ENCODE measurements around the gene N4BP2L2. TPM values are rescaled to one million over a fixed set of nuclear protein-coding genes. Genes with fewer than 3 reads are reported as not detected.

N4BP2L2 gene
- total and polyA plus RNA-seq, 4 donors, result 14.9 to 116 (median 76.7) TPM

DNA sequence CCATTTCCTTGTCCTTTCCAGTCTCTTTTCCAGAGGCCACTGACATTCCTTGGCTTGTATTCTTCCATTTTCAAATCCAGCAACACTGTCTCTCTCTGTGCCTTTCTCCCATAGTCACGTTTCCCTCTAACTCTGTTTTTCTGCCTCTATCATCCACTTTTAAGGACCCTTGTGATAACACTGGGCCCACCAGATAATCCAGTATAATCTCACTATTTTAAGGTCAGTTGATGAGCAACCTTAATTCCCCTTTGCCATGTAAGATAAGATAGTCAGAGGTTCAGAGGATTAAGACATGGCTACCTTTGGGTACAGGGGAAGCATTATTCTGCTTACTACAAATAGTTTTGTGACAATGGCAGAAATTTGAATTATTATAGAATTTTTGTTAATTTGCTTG lies 64.9 kb downstream of the N4BP2L2 start:
- TF ChIP-seq TAF1 (conservative IDR thresholded peaks at IDR 0.05) (no peak), SP1 (IDR thresholded peaks at IDR 0.05) (no peak), FOXA1 (IDR thresholded peaks at IDR 0.05) (no peak), RAD21 (IDR thresholded peaks at IDR 0.05) (no peak)
- TF ChIP-seq, protein P1, sequence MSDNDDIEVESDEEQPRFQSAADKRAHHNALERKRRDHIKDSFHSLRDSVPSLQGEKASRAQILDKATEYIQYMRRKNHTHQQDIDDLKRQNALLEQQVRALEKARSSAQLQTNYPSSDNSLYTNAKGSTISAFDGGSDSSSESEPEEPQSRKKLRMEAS (IDR thresholded peaks at IDR 0.05), result no peak
- DNase-seq (ENCODE audit: low spot score), result no peak
- no peaks in the 10 kb centered on the region for H3K36me3 ChIP-seq (ENCODE audit: control insufficient read depth in 4 of 4, insufficient read depth in 3 of 4, low read depth in 1 of 4, low read length in 3 of 4)
- no peaks in the 10 kb centered on the region for H3K27me3 ChIP-seq (ENCODE audit: control insufficient read depth in 4 of 4, insufficient read depth in 4 of 4, low read length in 3 of 4)
- H3K9me3 ChIP-seq (ENCODE audit: control insufficient read depth in 4 of 4, low read length in 3 of 4), result no peaks in the 10 kb centered on the region
- H3K4me3 ChIP-seq (ENCODE audit: low read depth in 1 of 3, low read length in 3 of 3), result no peak overlapping the region
- no peaks in the 10 kb centered on the region for H3K4me1 ChIP-seq (ENCODE audit: control insufficient read depth in 4 of 4, insufficient read depth in 4 of 4, low read length in 3 of 4)
- 91% methylated on average over 1 of the region's 1 CpG for WGBS
- no peak overlapping the region for H3K27ac ChIP-seq (ENCODE audit: low read depth in 1 of 2, low read length in 2 of 2)
- no peak overlapping the region for H3K9ac ChIP-seq (ENCODE audit: low read depth in 1 of 2, low read length in 2 of 2)

DNA sequence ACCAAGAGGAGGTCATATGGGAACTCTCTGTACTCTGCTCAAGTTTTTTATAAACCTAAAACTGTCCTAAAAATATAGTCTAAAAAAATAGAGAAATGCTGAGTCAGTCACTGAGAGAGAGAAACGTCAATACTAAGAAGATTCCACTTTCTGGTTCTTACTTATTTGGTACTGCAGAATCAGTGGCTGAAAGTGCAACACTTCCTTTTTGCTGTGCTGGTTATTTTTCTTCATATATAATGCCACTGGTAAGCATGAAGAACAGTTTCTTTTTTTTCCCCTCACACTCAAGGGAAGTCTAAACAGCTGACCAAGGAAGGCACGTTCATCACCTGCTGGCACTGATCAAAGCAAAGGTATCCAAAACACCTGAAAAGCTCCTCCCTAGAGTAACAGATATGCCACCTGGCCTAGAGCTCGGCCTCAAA lies 66.4 kb downstream of the N4BP2L2 start:
- Histone ChIP-seq H3K4me1 (ENCODE audit: control insufficient read depth in 4 of 4, insufficient read depth in 4 of 4, low read length in 3 of 4) (no peaks in the 10 kb centered on the region), H3K9me3 (ENCODE audit: control insufficient read depth in 4 of 4, low read length in 3 of 4) (no peaks in the 10 kb centered on the region), H3K27ac (ENCODE audit: low read depth in 1 of 2, low read length in 2 of 2) (no peak overlapping the region), H3K36me3 (ENCODE audit: control insufficient read depth in 4 of 4, insufficient read depth in 3 of 4, low read depth in 1 of 4, low read length in 3 of 4) (no peaks in the 10 kb centered on the region), H3K4me3 (ENCODE audit: low read depth in 1 of 3, low read length in 3 of 3) (no peak overlapping the region), H3K9ac (ENCODE audit: low read depth in 1 of 2, low read length in 2 of 2) (no peak overlapping the region), H3K27me3 (ENCODE audit: control insufficient read depth in 4 of 4, insufficient read depth in 4 of 4, low read length in 3 of 4) (no peaks in the 10 kb centered on the region)
- WGBS, result 79% methylated on average over 3 of the region's 3 CpGs
- DNase-seq (ENCODE audit: low spot score), result no peak
- TF ChIP-seq FOXA2 (IDR thresholded peaks at IDR 0.05) (no peak), EGR1 (IDR thresholded peaks at IDR 0.05; ENCODE audit: low read depth in 2 of 2) (no peak), ZBTB33 (IDR thresholded peaks at IDR 0.05) (no peak), NR2F2 (IDR thresholded peaks at IDR 0.05) (no peak), RXRA (IDR thresholded peaks at IDR 0.05) (no peak), REST (IDR thresholded peaks at IDR 0.05) (no peak), YY1 (IDR thresholded peaks at IDR 0.05) (no peak)

DNA sequence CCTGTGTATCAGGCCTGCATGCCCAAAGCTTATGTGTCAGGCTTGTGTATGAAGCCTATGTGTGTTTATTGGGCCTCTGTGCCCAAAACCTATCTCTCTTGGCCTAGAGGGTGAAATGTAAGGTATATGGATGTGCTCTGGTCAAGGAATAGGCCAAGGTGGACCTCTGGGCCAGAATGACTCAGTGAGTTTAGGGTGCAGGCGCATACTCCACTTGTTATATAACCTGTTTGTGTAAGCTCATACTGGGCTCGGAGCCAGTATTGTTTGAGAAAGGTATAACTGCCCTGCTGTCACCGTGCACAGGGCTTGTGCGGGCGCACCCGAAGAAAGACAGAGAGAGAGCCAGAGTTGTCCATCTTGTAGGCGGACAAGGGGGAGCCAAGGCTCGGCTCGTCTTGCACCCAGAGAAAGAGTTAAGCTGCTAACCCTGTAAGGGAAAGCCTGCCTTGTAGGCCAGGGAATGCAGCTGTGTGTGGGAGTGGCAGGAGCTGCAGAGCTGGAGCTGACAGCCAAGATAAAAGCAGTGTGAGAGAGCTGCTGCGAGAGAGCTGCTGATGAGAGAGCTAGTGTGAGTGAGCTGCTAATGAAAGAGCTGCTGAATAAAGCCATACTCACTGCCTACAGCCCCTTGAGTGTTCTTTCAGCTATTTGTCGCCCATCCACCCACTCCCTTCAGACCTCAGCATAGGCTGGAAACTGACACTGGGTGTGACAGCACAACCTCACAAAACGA lies 67.2 kb downstream of the N4BP2L2 start:
- Histone ChIP-seq H3K9ac (ENCODE audit: low read depth in 1 of 2, low read length in 2 of 2) (no peak overlapping the region), H3K27me3 (ENCODE audit: control insufficient read depth in 4 of 4, insufficient read depth in 4 of 4, low read length in 3 of 4) (no peaks in the 10 kb centered on the region), H3K36me3 (ENCODE audit: control insufficient read depth in 4 of 4, insufficient read depth in 3 of 4, low read depth in 1 of 4, low read length in 3 of 4) (no peaks in the 10 kb centered on the region), H3K4me1 (ENCODE audit: control insufficient read depth in 4 of 4, insufficient read depth in 4 of 4, low read length in 3 of 4) (no peaks in the 10 kb centered on the region), H3K9me3 (ENCODE audit: control insufficient read depth in 4 of 4, low read length in 3 of 4) (no peaks in the 10 kb centered on the region), H3K4me3 (ENCODE audit: low read depth in 1 of 3, low read length in 3 of 3) (no peak overlapping the region), H3K27ac (ENCODE audit: low read depth in 1 of 2, low read length in 2 of 2) (no peak overlapping the region)
- DNase-seq (ENCODE audit: low spot score), result no peak
- 89% methylated on average over 12 of the region's 12 CpGs for WGBS
- TF ChIP-seq GABPA (IDR thresholded peaks at IDR 0.05 in 1 of 2, conservative IDR thresholded peaks at IDR 0.05 in 1 of 2) (no peak), HNF4G (IDR thresholded peaks at IDR 0.05) (no peak), REST (IDR thresholded peaks at IDR 0.05) (no peak), RAD21 (IDR thresholded peaks at IDR 0.05) (no peak), FOXA2 (IDR thresholded peaks at IDR 0.05) (no peak), TAF1 (conservative IDR thresholded peaks at IDR 0.05) (no peak), FOXA1 (IDR thresholded peaks at IDR 0.05) (no peak)
- TF ChIP-seq, protein P2, sequence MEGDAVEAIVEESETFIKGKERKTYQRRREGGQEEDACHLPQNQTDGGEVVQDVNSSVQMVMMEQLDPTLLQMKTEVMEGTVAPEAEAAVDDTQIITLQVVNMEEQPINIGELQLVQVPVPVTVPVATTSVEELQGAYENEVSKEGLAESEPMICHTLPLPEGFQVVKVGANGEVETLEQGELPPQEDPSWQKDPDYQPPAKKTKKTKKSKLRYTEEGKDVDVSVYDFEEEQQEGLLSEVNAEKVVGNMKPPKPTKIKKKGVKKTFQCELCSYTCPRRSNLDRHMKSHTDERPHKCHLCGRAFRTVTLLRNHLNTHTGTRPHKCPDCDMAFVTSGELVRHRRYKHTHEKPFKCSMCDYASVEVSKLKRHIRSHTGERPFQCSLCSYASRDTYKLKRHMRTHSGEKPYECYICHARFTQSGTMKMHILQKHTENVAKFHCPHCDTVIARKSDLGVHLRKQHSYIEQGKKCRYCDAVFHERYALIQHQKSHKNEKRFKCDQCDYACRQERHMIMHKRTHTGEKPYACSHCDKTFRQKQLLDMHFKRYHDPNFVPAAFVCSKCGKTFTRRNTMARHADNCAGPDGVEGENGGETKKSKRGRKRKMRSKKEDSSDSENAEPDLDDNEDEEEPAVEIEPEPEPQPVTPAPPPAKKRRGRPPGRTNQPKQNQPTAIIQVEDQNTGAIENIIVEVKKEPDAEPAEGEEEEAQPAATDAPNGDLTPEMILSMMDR (IDR thresholded peaks at IDR 0.05; ENCODE audit: low read depth, low read length, missing input control), result no peak
- TF ChIP-seq, protein P1 (IDR thresholded peaks at IDR 0.05), result no peak

Data from liver (tissue), 9 donors.